Lower leg skin (tissue), 3 donors: Measurements from ENCODE around the gene STOM.

ENCODE experiments used
- POLR2A ChIP-seq, 2 donors: fragments of 450-650 bp; IDR thresholded peaks; one replicate each; pipeline ENCODE4 v1.6.1; 2016 to 2017; ENCODE audit warnings: antibody characterized with exemption in 2 of 2, mild to moderate bottlenecking in 1 of 2, moderate library complexity in 1 of 2
- TF ChIP-seq, protein P1 (sequence below), 3 donors: fragments of 450-650 bp; IDR thresholded peaks; one replicate each; pipeline ENCODE4 v1.5.1; 2016; ENCODE audit warnings: antibody characterized with exemption in 3 of 3, mild to moderate bottlenecking in 3 of 3, moderate library complexity in 2 of 3

DNA sequence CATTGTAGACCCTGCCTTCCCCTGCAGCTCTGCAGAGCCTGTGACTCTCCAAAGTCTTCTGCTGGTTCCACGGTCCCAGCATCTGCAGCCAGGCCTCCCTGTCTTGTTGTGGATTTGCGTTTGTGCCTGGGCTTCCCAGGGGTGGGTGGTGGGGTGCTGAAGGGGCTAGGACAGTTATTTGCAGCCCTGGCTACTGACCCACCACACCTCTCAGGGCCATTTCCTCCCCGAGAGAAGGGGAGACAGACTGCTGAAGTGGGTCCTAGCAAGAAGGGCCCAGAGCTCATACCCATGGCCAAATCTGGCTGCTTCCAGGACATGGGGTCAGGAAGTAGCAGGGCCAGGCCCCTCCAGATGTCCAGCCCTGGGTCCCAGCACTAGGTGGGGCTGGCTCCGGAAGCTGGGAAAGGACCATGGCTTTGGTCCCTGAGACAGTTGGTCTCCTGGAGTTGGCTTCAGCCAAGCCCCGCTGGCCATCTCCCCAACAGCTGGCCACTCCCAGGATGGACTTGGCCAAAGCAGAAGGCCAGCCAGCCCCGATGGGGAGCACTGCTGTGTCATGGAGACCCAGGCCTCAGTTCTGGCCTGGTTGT lies 75.8 kb downstream of the STOM start:
- TF ChIP-seq, protein P1, sequence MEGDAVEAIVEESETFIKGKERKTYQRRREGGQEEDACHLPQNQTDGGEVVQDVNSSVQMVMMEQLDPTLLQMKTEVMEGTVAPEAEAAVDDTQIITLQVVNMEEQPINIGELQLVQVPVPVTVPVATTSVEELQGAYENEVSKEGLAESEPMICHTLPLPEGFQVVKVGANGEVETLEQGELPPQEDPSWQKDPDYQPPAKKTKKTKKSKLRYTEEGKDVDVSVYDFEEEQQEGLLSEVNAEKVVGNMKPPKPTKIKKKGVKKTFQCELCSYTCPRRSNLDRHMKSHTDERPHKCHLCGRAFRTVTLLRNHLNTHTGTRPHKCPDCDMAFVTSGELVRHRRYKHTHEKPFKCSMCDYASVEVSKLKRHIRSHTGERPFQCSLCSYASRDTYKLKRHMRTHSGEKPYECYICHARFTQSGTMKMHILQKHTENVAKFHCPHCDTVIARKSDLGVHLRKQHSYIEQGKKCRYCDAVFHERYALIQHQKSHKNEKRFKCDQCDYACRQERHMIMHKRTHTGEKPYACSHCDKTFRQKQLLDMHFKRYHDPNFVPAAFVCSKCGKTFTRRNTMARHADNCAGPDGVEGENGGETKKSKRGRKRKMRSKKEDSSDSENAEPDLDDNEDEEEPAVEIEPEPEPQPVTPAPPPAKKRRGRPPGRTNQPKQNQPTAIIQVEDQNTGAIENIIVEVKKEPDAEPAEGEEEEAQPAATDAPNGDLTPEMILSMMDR (IDR thresholded peaks at IDR 0.05) = no peak
- no peak for TF ChIP-seq POLR2A (IDR thresholded peaks at IDR 0.05)
